ENCODE results near the gene GNAO1.

GNAO1 gene

GRCh38 chr16:56255904-56256303, 64.6 kb downstream of the GNAO1 start:
- CTCF ChIA-PET, result no interaction called here
- DNase-seq (ENCODE audit: extremely low spot score), result no peak
- POLR2A ChIA-PET, result no interaction called here
- no peak for TF ChIP-seq FOXK2 (IDR thresholded peaks at IDR 0.05)
- TF ChIP-seq L3MBTL2 (conservative IDR thresholded peaks at IDR 0.05), result no peak
- no peak for TF ChIP-seq TARDBP (IDR thresholded peaks at IDR 0.05)
- no peak for TF ChIP-seq LEF1 (IDR thresholded peaks at IDR 0.05; ENCODE audit: borderline replicate concordance)
- no peak for TF ChIP-seq FOXA1 (IDR thresholded peaks at IDR 0.05)
- TF ChIP-seq CTBP1 (IDR thresholded peaks at IDR 0.05; ENCODE audit: borderline replicate concordance), result no peak
- TF ChIP-seq PKNOX1 (IDR thresholded peaks at IDR 0.05), result no peak
- no peak for TF ChIP-seq BHLHE40 (IDR thresholded peaks at IDR 0.05; ENCODE audit: borderline replicate concordance)
- TF ChIP-seq ARNT (IDR thresholded peaks at IDR 0.05), result no peak
- no peak for TF ChIP-seq ELF4 (IDR thresholded peaks at IDR 0.05)
- TF ChIP-seq NFRKB (IDR thresholded peaks at IDR 0.05), result no peak
- TF ChIP-seq SP1 (IDR thresholded peaks at IDR 0.05), result no peak
- no peak for TF ChIP-seq SUZ12 (IDR thresholded peaks at IDR 0.05)
- TF ChIP-seq HDGF (IDR thresholded peaks at IDR 0.05; ENCODE audit: borderline replicate concordance), result no peak
- no peak for TF ChIP-seq FOXM1 (IDR thresholded peaks at IDR 0.05; ENCODE audit: borderline replicate concordance)
- TF ChIP-seq ZNF384 (IDR thresholded peaks at IDR 0.05), result no peak

GRCh38 chr16:56257239-56257638, 66.0 kb downstream of the GNAO1 start:
- CTCF ChIA-PET, result no interaction called here
- DNase-seq (ENCODE audit: extremely low spot score), result no peak
- no peak for TF ChIP-seq CTBP1 (IDR thresholded peaks at IDR 0.05; ENCODE audit: borderline replicate concordance)
- TF ChIP-seq SUZ12 (IDR thresholded peaks at IDR 0.05), result no peak
- TF ChIP-seq ELF4 (IDR thresholded peaks at IDR 0.05), result no peak
- TF ChIP-seq FOXM1 (IDR thresholded peaks at IDR 0.05; ENCODE audit: borderline replicate concordance), result no peak
- no peak for TF ChIP-seq HDGF (IDR thresholded peaks at IDR 0.05; ENCODE audit: borderline replicate concordance)
- no peak for TF ChIP-seq L3MBTL2 (conservative IDR thresholded peaks at IDR 0.05)
- no peak for TF ChIP-seq ZNF384 (IDR thresholded peaks at IDR 0.05)
- TF ChIP-seq SP1 (IDR thresholded peaks at IDR 0.05), result no peak
- no peak for TF ChIP-seq FOXA1 (IDR thresholded peaks at IDR 0.05)
- TF ChIP-seq PKNOX1 (IDR thresholded peaks at IDR 0.05), result no peak
- no peak for TF ChIP-seq FOXK2 (IDR thresholded peaks at IDR 0.05)
- TF ChIP-seq NFRKB (IDR thresholded peaks at IDR 0.05), result no peak
- TF ChIP-seq TARDBP (IDR thresholded peaks at IDR 0.05), result no peak
- TF ChIP-seq ARNT (IDR thresholded peaks at IDR 0.05), result no peak
- no peak for TF ChIP-seq BHLHE40 (IDR thresholded peaks at IDR 0.05; ENCODE audit: borderline replicate concordance)
- TF ChIP-seq LEF1 (IDR thresholded peaks at IDR 0.05; ENCODE audit: borderline replicate concordance), result no peak
- POLR2A ChIA-PET, result no interaction called here

- ChIA-PET CTCF (no interaction called here), POLR2A (no interaction called here)
- DNase-seq (ENCODE audit: extremely low spot score), result no peak
- no peak for TF ChIP-seq FOXA1 (IDR thresholded peaks at IDR 0.05)
- no peak for TF ChIP-seq ZNF384 (IDR thresholded peaks at IDR 0.05)
- TF ChIP-seq FOXK2 (IDR thresholded peaks at IDR 0.05), result no peak
- TF ChIP-seq ARNT (IDR thresholded peaks at IDR 0.05), result no peak
- TF ChIP-seq CTBP1 (IDR thresholded peaks at IDR 0.05; ENCODE audit: borderline replicate concordance), result no peak
- no peak for TF ChIP-seq SUZ12 (IDR thresholded peaks at IDR 0.05)
- TF ChIP-seq PKNOX1 (IDR thresholded peaks at IDR 0.05), result no peak
- no peak for TF ChIP-seq TARDBP (IDR thresholded peaks at IDR 0.05)
- no peak for TF ChIP-seq HDGF (IDR thresholded peaks at IDR 0.05; ENCODE audit: borderline replicate concordance)
- no peak for TF ChIP-seq LEF1 (IDR thresholded peaks at IDR 0.05; ENCODE audit: borderline replicate concordance)
- no peak for TF ChIP-seq ELF4 (IDR thresholded peaks at IDR 0.05)
- no peak for TF ChIP-seq BHLHE40 (IDR thresholded peaks at IDR 0.05; ENCODE audit: borderline replicate concordance)
These were observed 66.5 kb downstream of the GNAO1 start for GRCh38 chr16:56257666-56258342.

GRCh38 chr16:56258508-56259424, 67.5 kb downstream of the GNAO1 start:
- ChIA-PET POLR2A (interaction anchor here (0.9 kb wide), 1 partner anchor 8 kb away, joined by 3 read pairs; no protein-coding TSS in a partner anchor), CTCF (no interaction called here)
- TF ChIP-seq ZNF384 (IDR thresholded peaks at IDR 0.05) (no peak), NFRKB (IDR thresholded peaks at IDR 0.05) (no peak), ELF4 (IDR thresholded peaks at IDR 0.05) (no peak), FOXK2 (IDR thresholded peaks at IDR 0.05) (no peak), HDGF (IDR thresholded peaks at IDR 0.05; ENCODE audit: borderline replicate concordance) (no peak), TARDBP (IDR thresholded peaks at IDR 0.05) (no peak), CTBP1 (IDR thresholded peaks at IDR 0.05; ENCODE audit: borderline replicate concordance) (no peak), BHLHE40 (IDR thresholded peaks at IDR 0.05; ENCODE audit: borderline replicate concordance) (no peak), SP1 (IDR thresholded peaks at IDR 0.05) (no peak), FOXM1 (IDR thresholded peaks at IDR 0.05; ENCODE audit: borderline replicate concordance) (no peak), L3MBTL2 (conservative IDR thresholded peaks at IDR 0.05) (no peak), LEF1 (IDR thresholded peaks at IDR 0.05; ENCODE audit: borderline replicate concordance) (no peak), ARNT (IDR thresholded peaks at IDR 0.05) (no peak), FOXA1 (IDR thresholded peaks at IDR 0.05) (no peak), PKNOX1 (IDR thresholded peaks at IDR 0.05) (no peak), SUZ12 (IDR thresholded peaks at IDR 0.05) (no peak)
- DNase-seq (ENCODE audit: extremely low spot score), result no peak
